ENCODE data around the gene TFAP2A. TPM values are rescaled to one million over a fixed set of nuclear protein-coding genes. Genes with fewer than 3 reads are reported as not detected.

TFAP2A gene
- polyA plus RNA-seq, 2 of the 4 experiments (the other 2 are of a cell fraction): 13.1 to 26.9 TPM

GRCh38 chr6:10407674-10408054 is 7.2 kb downstream of the TFAP2A start:
- Histone ChIP-seq H3K4me2 (peak overlapping the region; percentile 88), H3K9me3 (no peaks in the 10 kb centered on the region), H3K27ac (peak overlapping the region; percentile 96 to 98), H3K4me1 (peaks cover 29% of the 10 kb centered on the region), H3K4me3 (peak overlapping the region; percentile 52)
- 17% methylated on average over 3 of the region's 3 CpGs for WGBS (ENCODE audit: missing lambda C conversion rate)
- FAIRE-seq: no peak
- ChIA-PET POLR2A (no interaction called here), CTCF (no interaction called here)
- ATAC-seq: no peak
- TF ChIP-seq FOXS1 (CRISPR knock-in tag; IDR thresholded peaks at IDR 0.05): no peak
- TF ChIP-seq CEBPB (IDR thresholded peaks at IDR 0.05): peak in 1 of 2 experiments; percentile 47; a peak in 1 of 4 replicates
- no peak for DNase-seq (ENCODE audit: low read depth in 1 of 2, low spot score in 1 of 2)

DNA sequence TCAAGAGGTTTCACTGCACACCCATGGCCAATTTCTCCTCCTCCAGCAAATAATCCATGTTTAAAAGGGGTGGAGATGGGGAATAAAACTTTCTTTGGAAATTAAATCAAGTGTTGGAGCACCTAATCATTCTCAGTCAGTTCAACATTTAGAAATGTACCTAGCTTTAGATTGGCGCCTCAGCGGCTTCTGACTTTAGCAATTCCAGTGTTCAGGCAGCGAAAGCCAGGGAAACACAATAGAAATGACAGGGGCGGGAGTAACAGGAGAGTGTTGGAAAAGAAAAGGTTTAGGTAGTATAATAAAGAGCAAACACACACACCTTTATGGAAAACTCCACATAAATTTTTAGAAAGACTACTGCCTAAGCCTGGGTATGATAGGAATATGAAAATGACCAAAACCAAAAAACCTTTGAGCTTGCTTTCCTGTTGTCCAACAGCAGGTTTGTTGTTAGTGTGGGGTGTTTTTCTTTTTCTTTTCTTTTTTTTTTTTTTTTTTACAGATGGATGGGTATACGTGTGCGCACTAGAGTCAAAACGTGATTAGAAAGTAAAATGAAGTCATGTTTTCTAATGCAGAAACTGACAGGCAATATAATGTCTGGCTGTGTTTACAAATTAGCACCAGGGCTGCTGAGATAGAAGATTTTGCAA is 7.7 kb downstream of the TFAP2A start:
- Histone ChIP-seq H3K4me1 (peaks cover 34% of the 10 kb centered on the region), H3K27ac (peak overlapping the region; percentile 96 to 98), H3K4me3 (peak overlapping the region; percentile 52), H3K4me2 (peak overlapping the region; percentile 88), H3K9me3 (no peaks in the 10 kb centered on the region)
- no peak for DNase-seq (ENCODE audit: low read depth in 1 of 2, low spot score in 1 of 2)
- no peak for FAIRE-seq
- WGBS (ENCODE audit: missing lambda C conversion rate): 26% methylated on average over 7 of the region's 7 CpGs
- ATAC-seq: no peak
- POLR2A ChIA-PET: interaction anchor here (3.4 kb wide), 1 partner anchor 7 kb away, joined by 38 read pairs; the partner anchor contains the start of gene TFAP2A
- CTCF ChIA-PET: interaction anchor here (0.6 kb wide), 1 partner anchor 112 kb away, joined by 3 read pairs; no protein-coding TSS in a partner anchor
- TF ChIP-seq MAZ (IDR thresholded peaks at IDR 0.05; ENCODE audit: borderline replicate concordance, low read depth, low read length) (no peak), ZNF302 (CRISPR knock-in tag; IDR thresholded peaks at IDR 0.05) (no peak), CEBPB (IDR thresholded peaks at IDR 0.05) (peak in 1 of 2 experiments; percentile 8; a peak in 1 of 4 replicates), HOXB5 (CRISPR knock-in tag; IDR thresholded peaks at IDR 0.05) (no peak), MAFK (IDR thresholded peaks at IDR 0.05; ENCODE audit: partially characterized antibody) (no peak), FOSB (CRISPR knock-in tag; IDR thresholded peaks at IDR 0.05) (no peak)

DNA sequence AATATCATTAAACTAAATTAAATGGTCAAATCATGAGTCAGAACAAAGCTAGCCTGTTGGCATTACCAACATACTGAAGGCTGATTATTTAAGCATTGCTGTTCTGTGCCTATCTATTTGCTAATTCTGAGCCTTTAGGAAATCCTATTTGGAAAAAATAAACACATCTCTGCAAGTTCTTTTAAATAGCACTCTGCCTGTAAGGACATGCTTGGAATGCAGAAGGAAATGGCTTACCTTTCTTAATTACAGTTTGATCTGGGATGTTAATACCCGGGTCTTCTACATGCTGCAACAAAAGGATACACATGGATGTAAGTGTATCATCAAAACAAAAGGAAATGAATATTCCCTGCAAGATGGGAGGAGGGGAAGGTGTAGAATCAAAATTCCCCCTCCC is 8.3 kb downstream of the TFAP2A start:
- Histone ChIP-seq H3K4me2 (peak overlapping the region; percentile 88), H3K4me1 (peaks cover 40% of the 10 kb centered on the region), H3K27ac (peak overlapping the region; percentile 96 to 98), H3K9me3 (no peaks in the 10 kb centered on the region), H3K4me3 (peak overlapping the region; percentile 52)
- ATAC-seq: no peak
- CTCF ChIA-PET: interaction anchor here (1.2 to 2.7 kb wide), 2 partner anchors 8 to 31 kb away, joined by 3 to 14 read pairs; partner anchors contain the start of gene TFAP2A
- 0% methylated on average over 1 of the region's 1 CpG for WGBS (ENCODE audit: missing lambda C conversion rate)
- POLR2A ChIA-PET: interaction anchor here (1.1 to 3.4 kb wide), 2 partner anchors 8 to 373 kb away, joined by 4 to 38 read pairs; partner anchors contain the start of gene TFAP2A
- TF ChIP-seq MAFK (IDR thresholded peaks at IDR 0.05; ENCODE audit: partially characterized antibody) (no peak), MAZ (IDR thresholded peaks at IDR 0.05; ENCODE audit: borderline replicate concordance, low read depth, low read length) (no peak), FOXS1 (CRISPR knock-in tag; IDR thresholded peaks at IDR 0.05) (no peak), TP53 (CRISPR knock-in tag; IDR thresholded peaks at IDR 0.05) (no peak)
- TF ChIP-seq, protein P1, sequence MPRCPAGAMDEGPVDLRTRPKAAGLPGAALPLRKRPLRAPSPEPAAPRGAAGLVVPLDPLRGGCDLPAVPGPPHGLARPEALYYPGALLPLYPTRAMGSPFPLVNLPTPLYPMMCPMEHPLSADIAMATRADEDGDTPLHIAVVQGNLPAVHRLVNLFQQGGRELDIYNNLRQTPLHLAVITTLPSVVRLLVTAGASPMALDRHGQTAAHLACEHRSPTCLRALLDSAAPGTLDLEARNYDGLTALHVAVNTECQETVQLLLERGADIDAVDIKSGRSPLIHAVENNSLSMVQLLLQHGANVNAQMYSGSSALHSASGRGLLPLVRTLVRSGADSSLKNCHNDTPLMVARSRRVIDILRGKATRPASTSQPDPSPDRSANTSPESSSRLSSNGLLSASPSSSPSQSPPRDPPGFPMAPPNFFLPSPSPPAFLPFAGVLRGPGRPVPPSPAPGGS (IDR thresholded peaks at IDR 0.05): no peak
- no peak for DNase-seq (ENCODE audit: low read depth in 1 of 2, low spot score in 1 of 2)
- FAIRE-seq: no peak

- Histone ChIP-seq H3K4me2 (peak overlapping the region; percentile 88), H3K4me1 (peaks cover 49% of the 10 kb centered on the region), H3K9me3 (no peaks in the 10 kb centered on the region), H3K4me3 (peak overlapping the region; percentile 52), H3K27ac (peak overlapping the region; percentile 96 to 100)
- WGBS (ENCODE audit: missing lambda C conversion rate): 4% methylated on average over 3 of the region's 3 CpGs
- ChIA-PET CTCF (interaction anchor here (1.2 to 2.7 kb wide), 2 partner anchors 9 to 32 kb away, joined by 3 to 14 read pairs; partner anchors contain the start of gene TFAP2A), POLR2A (interaction anchor here (1.1 to 3.4 kb wide), 2 partner anchors 9 to 372 kb away, joined by 4 to 38 read pairs; partner anchors contain the start of gene TFAP2A)
- FAIRE-seq: no peak
- TF ChIP-seq SMC3 (IDR thresholded peaks at IDR 0.05): no peak
- TF ChIP-seq, protein P2, sequence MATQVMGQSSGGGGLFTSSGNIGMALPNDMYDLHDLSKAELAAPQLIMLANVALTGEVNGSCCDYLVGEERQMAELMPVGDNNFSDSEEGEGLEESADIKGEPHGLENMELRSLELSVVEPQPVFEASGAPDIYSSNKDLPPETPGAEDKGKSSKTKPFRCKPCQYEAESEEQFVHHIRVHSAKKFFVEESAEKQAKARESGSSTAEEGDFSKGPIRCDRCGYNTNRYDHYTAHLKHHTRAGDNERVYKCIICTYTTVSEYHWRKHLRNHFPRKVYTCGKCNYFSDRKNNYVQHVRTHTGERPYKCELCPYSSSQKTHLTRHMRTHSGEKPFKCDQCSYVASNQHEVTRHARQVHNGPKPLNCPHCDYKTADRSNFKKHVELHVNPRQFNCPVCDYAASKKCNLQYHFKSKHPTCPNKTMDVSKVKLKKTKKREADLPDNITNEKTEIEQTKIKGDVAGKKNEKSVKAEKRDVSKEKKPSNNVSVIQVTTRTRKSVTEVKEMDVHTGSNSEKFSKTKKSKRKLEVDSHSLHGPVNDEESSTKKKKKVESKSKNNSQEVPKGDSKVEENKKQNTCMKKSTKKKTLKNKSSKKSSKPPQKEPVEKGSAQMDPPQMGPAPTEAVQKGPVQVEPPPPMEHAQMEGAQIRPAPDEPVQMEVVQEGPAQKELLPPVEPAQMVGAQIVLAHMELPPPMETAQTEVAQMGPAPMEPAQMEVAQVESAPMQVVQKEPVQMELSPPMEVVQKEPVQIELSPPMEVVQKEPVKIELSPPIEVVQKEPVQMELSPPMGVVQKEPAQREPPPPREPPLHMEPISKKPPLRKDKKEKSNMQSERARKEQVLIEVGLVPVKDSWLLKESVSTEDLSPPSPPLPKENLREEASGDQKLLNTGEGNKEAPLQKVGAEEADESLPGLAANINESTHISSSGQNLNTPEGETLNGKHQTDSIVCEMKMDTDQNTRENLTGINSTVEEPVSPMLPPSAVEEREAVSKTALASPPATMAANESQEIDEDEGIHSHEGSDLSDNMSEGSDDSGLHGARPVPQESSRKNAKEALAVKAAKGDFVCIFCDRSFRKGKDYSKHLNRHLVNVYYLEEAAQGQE (IDR thresholded peaks at IDR 0.05): no peak
- TF ChIP-seq TP53 (CRISPR knock-in tag; IDR thresholded peaks at IDR 0.05): no peak
- TF ChIP-seq BHLHE40 (IDR thresholded peaks at IDR 0.05; ENCODE audit: low read depth, low read length): no peak
- TF ChIP-seq NFE2L2 (conservative IDR thresholded peaks at IDR 0.05; ENCODE audit: low read length): no peak
- no peak for TF ChIP-seq JUNB (IDR thresholded peaks at IDR 0.05)
- no peak for TF ChIP-seq E2F6 (IDR thresholded peaks at IDR 0.05; ENCODE audit: borderline replicate concordance, low read depth)
- TF ChIP-seq HOXA7 (CRISPR knock-in tag; IDR thresholded peaks at IDR 0.05): no peak
- TF ChIP-seq HEYL (CRISPR knock-in tag; IDR thresholded peaks at IDR 0.05): no peak
- no peak for TF ChIP-seq SREBF2 (IDR thresholded peaks at IDR 0.05)
- TF ChIP-seq POLR2AphosphoS2 (conservative IDR thresholded peaks at IDR 0.05; ENCODE audit: low read length): no peak
- TF ChIP-seq ZSCAN20 (CRISPR knock-in tag; IDR thresholded peaks at IDR 0.05): no peak
- TF ChIP-seq MAFK (IDR thresholded peaks at IDR 0.05; ENCODE audit: partially characterized antibody): no peak
- no peak for TF ChIP-seq CEBPB (IDR thresholded peaks at IDR 0.05)
- no peak for TF ChIP-seq JUN (IDR thresholded peaks at IDR 0.05)
- no peak for TF ChIP-seq CHD4 (IDR thresholded peaks at IDR 0.05; ENCODE audit: borderline replicate concordance)
- no peak for ATAC-seq
- DNase-seq (ENCODE audit: low read depth in 1 of 2, low spot score in 1 of 2): no peak
Measured at GRCh38 chr6:10405513-10405900, 9.4 kb downstream of the TFAP2A start.
